ENCODE data around the gene SPTBN5.

Gene SPTBN5

DNA sequence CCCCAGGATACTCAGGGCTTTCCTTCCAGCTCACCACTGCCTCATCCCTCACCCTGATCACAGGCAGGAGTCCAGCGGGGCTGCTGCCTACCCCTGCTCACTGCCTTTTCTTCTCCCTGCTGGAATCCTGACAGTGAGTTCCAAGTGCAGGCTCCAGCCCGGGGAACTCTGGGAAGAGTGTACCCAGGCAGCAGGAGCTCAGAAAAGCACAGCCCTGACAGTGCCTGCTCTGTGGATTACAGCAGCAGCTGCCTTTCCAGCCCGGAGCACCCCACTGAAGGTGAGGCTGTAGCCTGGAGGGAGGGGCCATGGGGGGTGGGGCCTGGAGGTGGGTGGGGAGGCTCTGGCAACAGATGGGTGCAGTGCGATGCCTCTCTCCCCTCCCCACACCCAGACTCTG lies 72.0 kb downstream of the SPTBN5 start:
- WGBS (ENCODE audit: insufficient coverage): 100% methylated on average over 3 of the region's 4 CpGs
- POLR2A ChIA-PET: no interaction called here
- H3K27ac ChIP-seq (ENCODE audit: insufficient read depth in 1 of 2, low read depth in 1 of 2, low read length in 2 of 2, poor library complexity in 1 of 2, severe bottlenecking in 2 of 2): no peak overlapping the region
- H3K4me3 ChIP-seq (ENCODE audit: control insufficient read depth in 1 of 7, extremely low read depth in 1 of 7, insufficient read depth in 4 of 7, low read depth in 2 of 7, low read length in 6 of 7): no peak overlapping the region
- H3K36me3 ChIP-seq (ENCODE audit: control insufficient read depth in 4 of 4, insufficient read depth in 4 of 4, low read length in 3 of 4): peaks cover 9 to 93% (median 59%) of the 10 kb centered on the region in 4 experiments
- H3K27me3 ChIP-seq (replicated peaks in 2 of 5; ENCODE audit: control insufficient read depth in 4 of 5, insufficient read depth in 5 of 5, low read length in 4 of 5): no peaks in the 10 kb centered on the region
- DNase-seq: no peak
- peaks cover 0 to 1% (median 0%) of the 10 kb centered on the region in 4 experiments for H3K4me1 ChIP-seq (ENCODE audit: control extremely low read depth in 1 of 4, control insufficient read depth in 4 of 4, insufficient read depth in 4 of 4, low read length in 3 of 4)
- CTCF ChIA-PET: interaction anchor here (7.4 kb wide), 1 partner anchor 11 kb away, joined by 41 read pairs; no protein-coding TSS in a partner anchor
- no peaks in the 10 kb centered on the region for H3K9me3 ChIP-seq (ENCODE audit: control extremely low read depth in 1 of 5, control insufficient read depth in 4 of 5, insufficient read depth in 2 of 5, low read depth in 1 of 5, low read length in 4 of 5)

DNA sequence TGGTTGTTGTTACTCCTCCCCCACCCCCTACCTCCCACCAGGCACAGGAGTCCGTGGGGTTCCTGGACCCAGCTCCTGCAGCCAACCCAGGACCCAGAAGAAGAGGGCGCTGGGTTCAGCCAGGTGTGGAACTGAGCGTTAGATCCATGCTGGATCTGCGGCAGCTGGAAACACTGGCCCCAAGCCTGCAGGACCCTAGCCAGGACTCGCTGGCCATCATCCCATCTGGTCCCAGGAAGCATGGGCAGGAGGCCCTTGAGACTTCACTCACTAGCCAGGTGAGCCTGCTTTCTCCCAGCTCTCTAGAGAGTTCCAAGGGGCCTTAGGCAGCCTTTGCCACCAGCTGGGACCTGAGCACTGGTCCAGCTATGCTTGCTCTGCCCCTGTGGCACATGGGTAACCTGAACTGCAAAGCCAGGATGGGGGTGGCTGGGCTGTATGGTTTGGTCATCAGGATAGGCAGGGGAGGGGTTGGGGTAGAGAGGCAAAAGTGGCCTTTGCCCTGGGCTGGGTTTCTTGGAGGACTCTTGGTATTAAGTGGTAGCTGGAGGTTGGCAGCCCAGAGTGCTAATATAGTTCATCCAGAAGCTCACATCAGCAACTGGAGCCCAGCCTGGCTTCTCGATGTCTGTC lies 72.9 kb downstream of the SPTBN5 start:
- CTCF ChIA-PET: interaction anchor here (7.4 kb wide), 1 partner anchor 10 kb away, joined by 41 read pairs; no protein-coding TSS in a partner anchor

DNA sequence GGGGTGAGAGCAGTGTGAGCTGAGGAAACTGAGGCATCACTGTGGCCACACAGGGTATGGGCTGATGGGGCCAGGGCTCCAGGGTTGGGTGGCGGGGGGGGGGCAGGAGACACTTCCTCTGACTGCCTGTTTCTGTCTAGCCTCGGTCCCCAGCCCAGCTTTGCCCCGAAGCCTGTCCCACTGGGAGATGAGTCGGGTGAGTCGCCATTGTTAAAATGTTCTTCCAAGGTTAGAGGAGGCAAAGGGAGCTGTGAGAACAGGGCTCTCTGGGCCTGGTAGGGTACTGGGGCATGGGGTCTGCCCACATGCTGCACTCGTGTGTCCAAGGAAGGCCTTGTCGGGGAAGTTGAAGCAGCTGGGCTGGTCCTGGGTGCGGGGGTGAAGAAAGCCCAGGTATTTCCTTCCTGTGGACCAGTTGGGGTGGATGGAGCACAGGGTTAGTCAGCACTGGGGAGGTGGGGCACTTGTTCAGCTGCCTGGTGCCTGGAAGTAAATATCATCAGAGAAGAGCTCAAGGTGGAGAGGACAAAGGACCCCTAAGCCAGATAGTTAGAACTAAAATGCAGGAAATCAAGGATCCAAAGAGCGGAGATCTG lies 74.3 kb downstream of the SPTBN5 start:
- ChIA-PET POLR2A (no interaction called here), CTCF (interaction anchor here (7.4 kb wide), 1 partner anchor 8 kb away, joined by 41 read pairs; no protein-coding TSS in a partner anchor)
- DNase-seq: no peak
- Histone ChIP-seq H3K4me1 (ENCODE audit: control extremely low read depth in 1 of 4, control insufficient read depth in 4 of 4, insufficient read depth in 4 of 4, low read length in 3 of 4) (no peaks in the 10 kb centered on the region), H3K36me3 (ENCODE audit: control insufficient read depth in 4 of 4, insufficient read depth in 4 of 4, low read length in 3 of 4) (peaks cover 11 to 100% (median 66%) of the 10 kb centered on the region in 4 experiments), H3K27ac (ENCODE audit: insufficient read depth in 1 of 2, low read depth in 1 of 2, low read length in 2 of 2, poor library complexity in 1 of 2, severe bottlenecking in 2 of 2) (no peak overlapping the region), H3K27me3 (replicated peaks in 2 of 5; ENCODE audit: control insufficient read depth in 4 of 5, insufficient read depth in 5 of 5, low read length in 4 of 5) (no peaks in the 10 kb centered on the region), H3K9me3 (ENCODE audit: control extremely low read depth in 1 of 5, control insufficient read depth in 4 of 5, insufficient read depth in 2 of 5, low read depth in 1 of 5, low read length in 4 of 5) (no peaks in the 10 kb centered on the region), H3K4me3 (ENCODE audit: control insufficient read depth in 1 of 7, extremely low read depth in 1 of 7, insufficient read depth in 4 of 7, low read depth in 2 of 7, low read length in 6 of 7) (no peak overlapping the region)
- WGBS (ENCODE audit: insufficient coverage): 94% methylated on average over 9 of the region's 9 CpGs

More for the DNA sequence above, 72.9 kb downstream of the SPTBN5 start:
- Histone ChIP-seq H3K4me3 (ENCODE audit: control insufficient read depth in 1 of 7, extremely low read depth in 1 of 7, insufficient read depth in 4 of 7, low read depth in 2 of 7, low read length in 6 of 7) (no peak overlapping the region), H3K27me3 (replicated peaks in 2 of 5; ENCODE audit: control insufficient read depth in 4 of 5, insufficient read depth in 5 of 5, low read length in 4 of 5) (no peaks in the 10 kb centered on the region), H3K36me3 (ENCODE audit: control insufficient read depth in 4 of 4, insufficient read depth in 4 of 4, low read length in 3 of 4) (peaks cover 9 to 98% (median 63%) of the 10 kb centered on the region in 4 experiments), H3K27ac (ENCODE audit: insufficient read depth in 1 of 2, low read depth in 1 of 2, low read length in 2 of 2, poor library complexity in 1 of 2, severe bottlenecking in 2 of 2) (no peak overlapping the region), H3K9me3 (ENCODE audit: control extremely low read depth in 1 of 5, control insufficient read depth in 4 of 5, insufficient read depth in 2 of 5, low read depth in 1 of 5, low read length in 4 of 5) (no peaks in the 10 kb centered on the region), H3K4me1 (ENCODE audit: control extremely low read depth in 1 of 4, control insufficient read depth in 4 of 4, insufficient read depth in 4 of 4, low read length in 3 of 4) (no peaks in the 10 kb centered on the region)
- DNase-seq: no peak
- 97% methylated on average over 6 of the region's 6 CpGs for whole genome bisulfite sequencing (ENCODE audit: insufficient coverage)
- POLR2A ChIA-PET: no interaction called here

DNA sequence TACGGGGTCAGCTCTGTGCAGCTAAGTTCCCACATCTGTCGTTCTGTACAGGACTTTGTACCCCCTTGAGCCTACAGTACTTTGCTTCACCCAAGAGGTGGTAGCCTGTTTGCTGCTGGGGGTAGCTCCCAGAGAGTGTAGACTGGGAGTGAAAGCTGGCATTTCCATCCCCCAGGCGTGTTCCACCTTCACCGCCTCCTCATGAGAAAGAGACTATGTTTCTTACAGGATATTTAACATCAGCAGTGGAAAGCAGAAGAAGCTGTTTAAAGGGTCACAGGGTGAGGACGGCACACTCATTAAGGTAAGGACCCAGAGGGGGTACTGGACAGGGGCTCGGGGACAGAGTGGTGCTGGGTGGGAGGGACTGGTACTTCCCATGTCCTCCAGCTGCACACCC lies 76.1 kb downstream of the SPTBN5 start:
- CTCF ChIA-PET: interaction anchor here (0.6 to 2.4 kb wide), 7 partner anchors 9 to 87 kb away, joined by 3 to 11 read pairs (median 4); partner anchors contain the start of gene MAPKBP1
- peaks cover 11 to 100% (median 64%) of the 10 kb centered on the region in 4 experiments for H3K36me3 ChIP-seq (ENCODE audit: control insufficient read depth in 4 of 4, insufficient read depth in 4 of 4, low read length in 3 of 4)
- WGBS (ENCODE audit: insufficient coverage): 94% methylated on average over 5 of the region's 6 CpGs

DNA sequence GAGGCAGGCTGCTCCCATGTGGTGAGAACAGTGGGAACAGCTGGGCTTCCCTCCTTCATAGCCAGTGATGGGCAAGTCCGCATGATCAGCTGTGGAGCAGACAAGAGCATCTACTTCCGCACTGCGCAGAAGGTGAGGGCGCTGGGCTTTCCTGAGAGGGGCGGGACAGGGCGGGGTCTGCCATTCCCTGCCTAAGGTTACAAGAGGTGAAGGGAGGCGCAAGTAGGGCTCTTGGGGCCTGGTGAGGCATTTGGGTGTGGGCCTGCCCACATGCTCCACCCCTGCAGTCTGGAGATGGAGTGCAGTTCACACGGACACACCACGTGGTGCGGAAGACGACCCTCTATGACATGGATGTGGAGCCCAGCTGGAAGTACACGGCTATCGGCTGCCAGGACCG lies 76.5 kb downstream of the SPTBN5 start:
- Histone ChIP-seq H3K27me3 (replicated peaks in 2 of 5; ENCODE audit: control insufficient read depth in 4 of 5, insufficient read depth in 5 of 5, low read length in 4 of 5) (no peaks in the 10 kb centered on the region), H3K27ac (ENCODE audit: insufficient read depth in 1 of 2, low read depth in 1 of 2, low read length in 2 of 2, poor library complexity in 1 of 2, severe bottlenecking in 2 of 2) (no peak overlapping the region), H3K4me3 (ENCODE audit: control insufficient read depth in 1 of 7, extremely low read depth in 1 of 7, insufficient read depth in 4 of 7, low read depth in 2 of 7, low read length in 6 of 7) (no peak overlapping the region), H3K4me1 (ENCODE audit: control extremely low read depth in 1 of 4, control insufficient read depth in 4 of 4, insufficient read depth in 4 of 4, low read length in 3 of 4) (no peaks in the 10 kb centered on the region), H3K9me3 (ENCODE audit: control extremely low read depth in 1 of 5, control insufficient read depth in 4 of 5, insufficient read depth in 2 of 5, low read depth in 1 of 5, low read length in 4 of 5) (no peaks in the 10 kb centered on the region), H3K36me3 (ENCODE audit: control insufficient read depth in 4 of 4, insufficient read depth in 4 of 4, low read length in 3 of 4) (peaks cover 11 to 100% (median 67%) of the 10 kb centered on the region in 4 experiments)
- ChIA-PET POLR2A (no interaction called here), CTCF (interaction anchor here (0.6 to 2.4 kb wide), 7 partner anchors 10 to 87 kb away, joined by 3 to 11 read pairs (median 4); partner anchors contain the start of gene MAPKBP1)
- WGBS (ENCODE audit: insufficient coverage): 99% methylated on average over 12 of the region's 14 CpGs
- DNase-seq: no peak

More for the DNA sequence above, 76.1 kb downstream of the SPTBN5 start:
- Histone ChIP-seq H3K9me3 (ENCODE audit: control extremely low read depth in 1 of 5, control insufficient read depth in 4 of 5, insufficient read depth in 2 of 5, low read depth in 1 of 5, low read length in 4 of 5) (no peaks in the 10 kb centered on the region), H3K4me1 (ENCODE audit: control extremely low read depth in 1 of 4, control insufficient read depth in 4 of 4, insufficient read depth in 4 of 4, low read length in 3 of 4) (no peaks in the 10 kb centered on the region), H3K27me3 (replicated peaks in 2 of 5; ENCODE audit: control insufficient read depth in 4 of 5, insufficient read depth in 5 of 5, low read length in 4 of 5) (no peaks in the 10 kb centered on the region), H3K4me3 (ENCODE audit: control insufficient read depth in 1 of 7, extremely low read depth in 1 of 7, insufficient read depth in 4 of 7, low read depth in 2 of 7, low read length in 6 of 7) (no peak overlapping the region), H3K27ac (ENCODE audit: insufficient read depth in 1 of 2, low read depth in 1 of 2, low read length in 2 of 2, poor library complexity in 1 of 2, severe bottlenecking in 2 of 2) (no peak overlapping the region)
- POLR2A ChIA-PET: no interaction called here
- no peak for DNase-seq

DNA sequence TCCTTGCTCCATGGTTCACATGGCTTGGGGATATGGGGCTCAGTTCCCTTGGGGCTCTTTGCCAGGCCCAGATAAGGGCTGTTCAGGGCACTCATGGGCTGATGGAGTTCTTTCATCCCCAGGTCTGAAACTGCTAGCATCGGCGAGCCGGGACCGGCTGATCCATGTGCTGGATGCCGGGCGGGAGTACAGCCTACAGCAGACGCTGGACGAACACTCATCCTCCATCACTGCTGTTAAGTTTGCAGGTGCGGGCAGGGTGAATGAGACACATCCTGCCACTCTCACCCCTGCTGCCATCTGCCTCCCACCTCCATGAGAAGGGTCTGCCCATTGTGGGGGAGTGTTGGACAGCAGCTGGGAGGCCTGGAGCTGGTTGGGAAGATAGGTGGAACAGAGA lies 77.1 kb downstream of the SPTBN5 start:
- Histone ChIP-seq H3K27me3 (replicated peaks in 2 of 5; ENCODE audit: control insufficient read depth in 4 of 5, insufficient read depth in 5 of 5, low read length in 4 of 5) (no peaks in the 10 kb centered on the region), H3K4me1 (ENCODE audit: control extremely low read depth in 1 of 4, control insufficient read depth in 4 of 4, insufficient read depth in 4 of 4, low read length in 3 of 4) (peaks cover 0 to under 1% (median 0%) of the 10 kb centered on the region in 4 experiments), H3K27ac (ENCODE audit: insufficient read depth in 1 of 2, low read depth in 1 of 2, low read length in 2 of 2, poor library complexity in 1 of 2, severe bottlenecking in 2 of 2) (no peak overlapping the region), H3K4me3 (ENCODE audit: control insufficient read depth in 1 of 7, extremely low read depth in 1 of 7, insufficient read depth in 4 of 7, low read depth in 2 of 7, low read length in 6 of 7) (no peak overlapping the region), H3K9me3 (ENCODE audit: control extremely low read depth in 1 of 5, control insufficient read depth in 4 of 5, insufficient read depth in 2 of 5, low read depth in 1 of 5, low read length in 4 of 5) (no peaks in the 10 kb centered on the region), H3K36me3 (ENCODE audit: control insufficient read depth in 4 of 4, insufficient read depth in 4 of 4, low read length in 3 of 4) (peaks cover 11 to 99% (median 65%) of the 10 kb centered on the region in 4 experiments)
- WGBS (ENCODE audit: insufficient coverage): 95% methylated on average over 9 of the region's 9 CpGs
- no peak for DNase-seq
- ChIA-PET POLR2A (no interaction called here), CTCF (interaction anchor here (0.6 to 2.4 kb wide), 6 partner anchors 10 to 88 kb away, joined by 3 to 11 read pairs (median 4); partner anchors contain the start of gene MAPKBP1)

DNA sequence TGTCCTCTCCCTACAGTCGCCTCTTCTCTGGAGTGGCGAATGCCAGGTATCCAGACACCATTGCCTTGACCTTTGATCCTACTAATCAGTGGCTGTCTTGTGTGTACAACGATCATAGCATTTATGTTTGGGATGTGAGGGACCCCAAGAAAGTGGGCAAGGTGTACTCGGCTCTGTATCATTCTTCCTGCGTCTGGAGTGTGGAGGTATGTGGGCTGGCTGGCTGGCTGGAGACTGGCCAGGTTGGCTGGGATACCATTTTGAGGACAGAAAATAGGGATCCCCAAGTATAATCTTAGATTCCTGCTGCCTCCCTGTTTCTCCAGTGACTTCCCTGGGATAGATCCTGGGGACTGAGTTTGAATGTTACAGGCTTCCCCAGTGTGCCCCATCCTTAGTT lies 79.3 kb downstream of the SPTBN5 start:
- peaks cover 9 to 77% (median 51%) of the 10 kb centered on the region in 4 experiments for H3K36me3 ChIP-seq (ENCODE audit: control insufficient read depth in 4 of 4, insufficient read depth in 4 of 4, low read length in 3 of 4)
- 100% methylated on average over 3 of the region's 5 CpGs for WGBS (ENCODE audit: insufficient coverage)
- H3K27ac ChIP-seq (ENCODE audit: insufficient read depth in 1 of 2, low read depth in 1 of 2, low read length in 2 of 2, poor library complexity in 1 of 2, severe bottlenecking in 2 of 2): no peak overlapping the region
- H3K27me3 ChIP-seq (replicated peaks in 2 of 5; ENCODE audit: control insufficient read depth in 4 of 5, insufficient read depth in 5 of 5, low read length in 4 of 5): no peaks in the 10 kb centered on the region
- no peak overlapping the region for H3K4me3 ChIP-seq (ENCODE audit: control insufficient read depth in 1 of 7, extremely low read depth in 1 of 7, insufficient read depth in 4 of 7, low read depth in 2 of 7, low read length in 6 of 7)
- ChIA-PET POLR2A (no interaction called here), CTCF (interaction anchor here (1.0 to 6.7 kb wide), 4 partner anchors 38 to 119 kb away, joined by 3 to 319 read pairs (median 27); partner anchors contain the start of gene MAPKBP1)
- no peaks in the 10 kb centered on the region for H3K9me3 ChIP-seq (ENCODE audit: control extremely low read depth in 1 of 5, control insufficient read depth in 4 of 5, insufficient read depth in 2 of 5, low read depth in 1 of 5, low read length in 4 of 5)
- peaks cover 0 to 22% (median 17%) of the 10 kb centered on the region in 4 experiments for H3K4me1 ChIP-seq (ENCODE audit: control extremely low read depth in 1 of 4, control insufficient read depth in 4 of 4, insufficient read depth in 4 of 4, low read length in 3 of 4)
- DNase-seq: no peak

Measured in common myeloid progenitor, CD34-positive (primary cell).